Gastrocnemius medialis (tissue), 4 donors: ENCODE measurements around the gene CFAP65.

Experiments
- POLR2A ChIP-seq, 2 donors: fragments of 450-650 bp; IDR thresholded peaks; one replicate each; pipeline ENCODE4 v1.6.1; 2017; ENCODE audit warnings: antibody characterized with exemption in 2 of 2, mild to moderate bottlenecking in 2 of 2, moderate library complexity in 2 of 2
- TF ChIP-seq, protein P1 (sequence below), 5 experiments: fragments of 450-650 bp in 3 of 5; fragments of 200-600 bp in 2 of 5; sonication (generic) in 2 of 5; IDR thresholded peaks in 4 of 5; conservative IDR thresholded peaks in 1 of 5; 1 replicate in 4 of 5; 2 replicates in 1 of 5; pipeline ENCODE4 v1.5.1; 2016 to 2019; ENCODE audit warnings: antibody characterized with exemption in 5 of 5, mild to moderate bottlenecking in 3 of 5, moderate library complexity in 3 of 5

DNA sequence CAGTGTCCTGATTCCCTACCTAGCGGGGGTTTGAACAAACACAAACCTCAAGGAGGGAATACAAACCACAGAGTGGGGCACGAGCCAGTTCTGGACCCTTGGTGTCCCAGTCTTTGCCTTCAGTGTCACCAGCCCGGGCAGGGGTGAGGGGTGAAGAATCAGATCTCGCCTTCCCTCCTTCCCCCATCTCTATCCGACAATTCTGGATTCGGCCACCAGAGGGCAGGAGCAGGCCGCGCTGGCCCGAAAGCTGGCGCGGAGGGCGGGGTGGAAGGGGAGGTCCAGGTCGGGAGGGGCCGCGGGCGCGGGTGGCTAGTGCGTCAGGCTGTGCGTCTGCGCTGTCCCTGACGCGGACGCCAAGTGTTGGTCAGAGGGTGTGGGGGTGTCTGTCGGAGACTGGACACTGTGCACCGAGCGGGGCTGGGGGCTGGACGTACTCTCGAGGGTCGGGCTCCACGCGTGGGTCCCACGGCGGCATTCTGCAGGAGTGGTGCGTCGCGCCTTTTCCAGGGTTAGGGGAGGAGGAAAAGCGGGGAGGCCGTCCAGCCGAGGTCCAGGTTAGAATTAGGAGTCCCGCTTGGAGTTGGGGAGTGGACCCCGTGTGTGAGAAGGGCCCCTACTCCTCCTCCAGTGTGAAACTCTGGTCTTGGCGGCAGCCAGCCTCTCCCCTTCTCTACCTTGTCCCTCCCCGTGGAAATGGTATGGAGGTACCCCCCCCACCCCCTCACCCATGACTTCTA, 45.2 kb downstream of the CFAP65 start:
- TF ChIP-seq, protein P1, sequence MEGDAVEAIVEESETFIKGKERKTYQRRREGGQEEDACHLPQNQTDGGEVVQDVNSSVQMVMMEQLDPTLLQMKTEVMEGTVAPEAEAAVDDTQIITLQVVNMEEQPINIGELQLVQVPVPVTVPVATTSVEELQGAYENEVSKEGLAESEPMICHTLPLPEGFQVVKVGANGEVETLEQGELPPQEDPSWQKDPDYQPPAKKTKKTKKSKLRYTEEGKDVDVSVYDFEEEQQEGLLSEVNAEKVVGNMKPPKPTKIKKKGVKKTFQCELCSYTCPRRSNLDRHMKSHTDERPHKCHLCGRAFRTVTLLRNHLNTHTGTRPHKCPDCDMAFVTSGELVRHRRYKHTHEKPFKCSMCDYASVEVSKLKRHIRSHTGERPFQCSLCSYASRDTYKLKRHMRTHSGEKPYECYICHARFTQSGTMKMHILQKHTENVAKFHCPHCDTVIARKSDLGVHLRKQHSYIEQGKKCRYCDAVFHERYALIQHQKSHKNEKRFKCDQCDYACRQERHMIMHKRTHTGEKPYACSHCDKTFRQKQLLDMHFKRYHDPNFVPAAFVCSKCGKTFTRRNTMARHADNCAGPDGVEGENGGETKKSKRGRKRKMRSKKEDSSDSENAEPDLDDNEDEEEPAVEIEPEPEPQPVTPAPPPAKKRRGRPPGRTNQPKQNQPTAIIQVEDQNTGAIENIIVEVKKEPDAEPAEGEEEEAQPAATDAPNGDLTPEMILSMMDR (IDR thresholded peaks at IDR 0.05 in 4 of 5, conservative IDR thresholded peaks at IDR 0.05 in 1 of 5) = peak; percentile 59 to 96 (median 87)
- TF ChIP-seq POLR2A (IDR thresholded peaks at IDR 0.05) = peak; percentile 68 to 86
